ENCODE data around the gene IL17C. TPM values are rescaled to one million over a fixed set of nuclear protein-coding genes. Genes with fewer than 3 reads are reported as not detected.

IL17C gene
- total RNA-seq, 1 donor from 2014 or later = not detected

DNA sequence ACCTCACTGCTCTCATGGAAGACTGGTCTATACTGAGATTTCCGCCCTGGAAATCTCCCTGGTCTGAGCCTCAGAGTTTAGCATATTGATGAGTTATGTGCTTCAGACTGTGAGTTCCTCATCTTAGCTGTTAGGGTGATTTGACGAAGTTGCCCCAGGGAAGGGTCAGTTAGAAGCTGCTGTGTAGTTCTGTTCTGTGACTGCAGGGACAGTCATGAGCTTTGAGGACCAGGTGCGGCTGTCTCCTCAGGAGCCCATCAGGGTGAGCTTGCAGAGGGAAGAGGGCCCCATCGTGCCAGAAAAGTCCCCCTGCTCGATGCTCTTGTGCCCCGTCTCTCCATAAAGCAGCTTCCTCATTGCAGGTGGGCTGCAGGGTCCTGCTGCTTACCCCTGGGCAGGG is 28.3 kb upstream of the IL17C start:
- no peak for DNase-seq

DNA sequence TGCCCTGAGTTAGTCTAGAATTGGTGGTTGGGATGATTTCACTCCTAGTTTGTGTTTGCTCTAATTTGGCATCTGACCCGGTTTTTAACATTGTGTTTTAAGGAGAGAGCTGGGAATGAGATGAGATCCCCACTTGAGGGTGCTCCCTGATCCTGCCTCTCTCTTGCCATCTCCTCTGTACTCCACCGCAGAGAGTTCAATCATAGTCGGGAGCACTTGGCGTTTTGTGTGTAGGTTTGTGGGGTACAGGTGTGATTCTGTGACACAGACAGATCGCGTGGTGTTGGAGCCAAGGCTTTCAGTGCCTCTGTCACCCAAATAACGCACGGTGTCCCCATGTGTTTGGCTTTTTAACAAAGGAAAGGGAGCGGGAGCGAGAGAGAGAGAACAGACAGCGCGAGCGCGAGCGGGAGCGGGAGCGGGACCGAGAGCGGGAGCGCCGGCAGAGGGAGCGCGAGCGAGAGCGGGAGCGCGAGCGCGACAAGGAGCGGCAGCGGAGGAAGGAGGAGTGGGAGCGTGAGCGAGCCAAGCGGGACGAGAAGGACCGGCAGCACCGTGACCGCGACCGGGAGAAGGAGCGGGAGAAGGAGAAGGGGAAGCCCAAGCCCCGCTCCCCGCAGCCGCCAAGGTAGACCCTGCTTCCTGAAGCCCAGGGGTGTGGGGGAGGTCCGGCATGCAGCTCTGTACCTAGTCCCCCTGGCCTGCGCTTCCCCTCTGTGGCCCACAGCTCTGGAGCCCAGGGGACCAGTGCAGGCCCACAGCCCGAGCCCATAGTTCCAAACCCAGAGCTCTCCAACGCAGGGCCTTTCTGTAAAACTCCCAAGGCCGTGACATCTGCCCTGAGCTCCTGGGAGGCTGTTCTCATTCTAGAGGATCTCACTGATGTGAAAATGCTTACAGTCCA is 27.2 kb upstream of the IL17C start:
- no peak for DNase-seq

DNA sequence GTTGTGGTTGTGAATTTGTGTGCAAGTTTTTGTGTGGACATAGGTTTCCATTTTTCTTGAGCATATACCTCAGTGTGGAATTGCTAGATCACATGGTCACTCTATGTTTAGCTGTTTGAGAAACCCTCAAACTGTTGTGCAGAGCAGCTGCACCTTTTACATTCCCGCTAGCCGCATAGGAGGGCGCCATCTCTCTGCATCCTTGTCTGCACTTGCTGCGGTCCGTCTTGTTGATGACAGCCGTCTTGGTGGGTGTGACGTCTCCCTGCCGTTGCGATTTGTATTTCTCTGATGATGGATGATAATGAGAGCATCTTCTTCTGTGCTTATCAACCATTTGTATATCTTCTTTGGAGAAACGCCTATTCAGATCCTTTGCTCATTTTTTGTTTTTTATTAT is 25.1 kb upstream of the IL17C start:
- DNase-seq = no peak

DNA sequence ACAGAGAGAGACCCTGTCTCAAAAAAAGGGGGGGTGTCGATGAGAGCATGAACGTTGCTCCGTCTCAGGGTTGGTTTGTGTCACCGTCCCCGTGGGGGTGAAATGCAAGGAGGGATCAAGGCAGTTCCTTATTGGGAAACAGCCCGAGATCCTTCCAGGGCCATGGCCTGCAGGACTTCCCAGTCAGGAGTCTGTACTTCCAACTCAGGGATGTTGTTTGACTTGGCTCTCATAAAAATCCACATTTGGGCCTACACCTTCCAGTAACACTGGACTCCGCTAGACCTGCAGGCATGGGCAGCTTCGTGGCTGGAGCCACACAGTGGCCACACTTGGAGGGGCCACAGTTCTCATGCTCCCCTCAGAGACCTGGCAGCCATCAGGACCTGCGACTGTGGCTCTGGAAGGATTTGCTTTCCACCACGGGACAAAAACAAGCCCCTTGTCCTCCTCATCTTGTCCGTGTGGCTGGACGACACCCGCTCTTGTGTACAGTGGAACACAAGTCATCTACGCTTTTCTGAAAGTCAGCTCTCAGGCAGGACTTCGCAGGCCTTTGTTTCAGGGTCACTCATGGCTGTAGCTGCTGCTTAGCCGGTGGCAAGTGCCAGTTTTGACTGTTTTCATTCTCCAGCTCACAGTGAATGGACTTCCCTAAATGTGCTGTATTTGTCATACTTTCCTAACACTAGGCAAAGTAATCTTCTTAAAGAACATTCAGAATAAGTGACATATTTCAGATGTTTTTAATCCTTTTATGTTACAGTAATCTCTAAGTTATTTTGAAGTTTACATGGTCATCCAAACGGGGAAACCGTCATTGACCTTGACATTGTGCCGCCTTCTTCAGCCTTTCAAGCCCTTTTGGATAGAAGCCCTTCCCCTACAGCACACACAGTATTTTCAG is 24.2 kb upstream of the IL17C start:
- DNase-seq = no peak

DNA sequence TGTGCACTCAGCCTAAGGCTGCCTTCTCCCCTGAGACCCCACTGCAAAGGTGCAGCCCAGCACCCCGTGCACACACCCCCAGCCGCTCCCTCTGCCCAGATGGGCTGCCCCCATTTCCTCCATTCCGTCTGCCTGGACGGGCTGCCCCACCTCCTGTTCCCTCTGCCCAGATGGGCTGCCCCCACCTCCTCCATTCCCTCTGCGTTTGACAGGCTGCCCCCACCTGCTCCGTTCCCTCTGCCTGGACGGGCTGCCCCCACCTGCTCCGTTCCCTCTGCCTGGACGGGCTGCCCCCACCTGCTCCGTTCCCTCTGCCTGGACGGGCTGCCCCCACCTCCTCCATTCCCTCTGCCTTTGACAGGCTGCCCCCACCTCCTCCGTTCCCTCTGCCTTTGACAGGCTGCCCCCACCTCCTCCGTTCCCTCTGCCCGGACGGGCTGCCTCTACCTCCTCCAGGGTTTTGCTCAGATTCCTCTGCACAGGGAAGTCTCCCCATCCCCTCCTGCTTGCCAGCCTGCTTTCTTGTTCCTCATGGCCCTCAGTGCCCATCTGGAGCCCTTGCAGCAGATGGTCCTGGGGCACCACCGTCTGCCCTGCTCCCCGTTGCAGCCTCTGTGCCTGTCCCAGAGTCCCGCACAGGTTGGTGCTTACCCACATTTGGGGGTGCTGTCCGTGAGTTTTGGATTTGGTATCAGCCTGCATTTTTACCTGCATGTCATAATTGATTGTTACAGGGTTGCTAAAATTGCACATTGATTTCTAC is 23.4 kb upstream of the IL17C start:
- no peak for DNase-seq

DNA sequence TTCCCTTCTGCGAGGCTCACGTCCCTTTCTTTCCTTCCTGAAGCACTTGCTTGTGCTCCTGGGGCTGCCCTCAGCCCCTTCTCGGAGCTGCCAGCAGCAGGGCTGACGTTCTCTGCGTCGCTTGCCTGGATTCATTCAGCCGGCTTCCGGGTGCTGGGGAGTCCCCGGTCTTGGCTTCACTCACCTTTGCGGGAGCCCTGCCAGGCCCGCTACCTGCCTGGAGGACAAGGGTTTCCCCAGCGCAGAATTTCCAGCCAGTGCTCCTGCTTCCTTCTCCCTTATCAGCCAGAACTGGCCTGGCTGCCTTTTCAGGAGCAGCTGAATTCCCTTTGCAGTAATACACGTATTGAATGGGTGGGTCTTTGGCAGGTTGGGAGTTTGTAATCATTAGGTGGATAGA is 22.1 kb upstream of the IL17C start:
- no peak for DNase-seq

DNA sequence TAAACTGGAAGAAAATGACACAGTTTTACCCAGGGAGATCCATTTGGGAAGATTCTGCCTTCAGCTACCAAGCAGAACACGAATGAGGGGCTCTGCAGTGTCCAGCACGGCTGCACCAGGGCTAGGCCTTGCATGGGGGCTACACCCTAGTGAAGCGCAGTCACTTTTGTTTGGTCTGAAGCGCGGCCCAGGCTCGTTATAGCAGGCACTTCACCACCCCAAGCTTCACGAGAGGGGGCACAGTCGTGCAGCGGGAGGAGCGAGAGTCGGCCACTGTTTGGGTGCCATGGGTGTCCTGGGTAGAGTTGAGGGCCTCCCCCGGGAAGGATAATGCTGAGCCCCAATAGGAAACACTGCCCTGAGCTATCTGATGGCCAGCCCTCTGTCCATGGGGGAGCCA is 21.6 kb upstream of the IL17C start:
- no peak for DNase-seq

DNA sequence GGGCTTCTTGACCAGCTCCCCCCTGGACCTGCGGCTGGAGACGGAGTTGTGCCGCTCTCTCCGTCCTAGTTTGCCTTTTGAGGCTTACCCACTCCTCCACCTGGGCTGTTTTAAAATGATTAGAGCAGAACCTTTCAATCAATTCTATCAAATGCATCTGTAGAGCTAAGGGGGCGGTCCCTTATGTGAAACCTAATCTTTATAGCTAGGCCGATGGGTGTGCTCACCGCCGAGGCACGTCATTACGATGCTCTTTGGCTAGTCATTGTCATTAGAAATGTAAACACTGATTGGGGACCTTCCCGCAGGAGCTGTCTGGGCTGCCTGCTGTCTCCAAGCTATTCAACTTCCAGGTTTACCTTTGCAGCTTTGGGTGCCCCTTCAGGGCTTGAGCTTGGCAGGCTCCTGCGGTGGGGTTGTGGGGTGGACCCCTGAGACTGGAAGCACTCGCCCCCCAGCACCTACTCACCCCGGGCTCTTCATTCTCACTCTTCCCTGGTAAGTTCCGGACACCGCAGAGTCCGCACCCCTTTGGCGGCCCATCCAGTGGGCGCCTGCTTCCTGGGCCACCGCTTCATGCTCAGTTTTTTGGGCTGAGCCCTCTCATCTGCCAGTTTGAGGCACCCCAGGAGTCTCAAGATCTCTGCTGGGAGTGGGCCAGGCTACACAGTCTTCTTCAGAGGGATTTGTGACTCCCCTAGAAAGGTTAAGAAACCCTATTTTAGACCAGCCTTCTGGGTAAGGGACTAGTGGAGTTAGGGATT is 20.9 kb upstream of the IL17C start:
- no peak for DNase-seq

DNA sequence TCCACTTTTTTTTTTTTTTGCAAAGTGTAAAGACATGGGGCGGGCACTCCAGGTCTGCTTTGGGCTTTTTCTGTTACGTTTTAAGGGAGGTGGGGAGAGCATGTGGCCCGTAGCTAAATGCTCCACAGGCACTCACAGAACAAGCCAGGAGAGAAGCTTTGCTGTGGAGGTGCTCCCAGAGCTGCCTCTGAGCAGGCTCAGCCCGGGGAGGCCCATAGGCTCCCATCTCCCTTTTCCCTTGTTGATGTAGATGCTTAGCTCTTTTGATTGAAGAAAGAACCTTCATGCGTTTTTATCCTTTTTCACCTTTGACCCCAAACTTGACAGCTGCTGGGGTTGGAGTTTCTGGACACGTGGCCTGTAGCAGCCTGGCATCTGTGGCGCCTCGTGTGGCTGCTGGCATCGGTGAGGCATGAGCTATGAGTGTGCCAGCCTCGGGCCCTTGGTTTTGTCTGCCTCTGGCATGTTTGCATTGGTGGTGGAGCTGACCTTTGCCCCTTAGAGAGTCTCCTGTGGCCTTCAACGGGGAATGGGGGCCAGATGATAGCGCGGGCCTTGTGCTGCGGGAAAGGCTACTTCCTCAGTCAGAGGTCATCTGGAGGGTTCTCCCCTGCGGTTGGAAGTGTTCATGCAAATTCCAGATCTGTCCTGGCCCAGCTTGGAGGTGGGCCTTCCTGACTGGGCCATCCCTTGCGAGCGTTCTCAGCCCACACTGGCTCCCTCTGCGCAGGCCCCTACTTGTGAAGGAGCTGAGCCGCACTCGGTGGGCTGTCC is 20.0 kb upstream of the IL17C start:
- no peak for DNase-seq

DNA sequence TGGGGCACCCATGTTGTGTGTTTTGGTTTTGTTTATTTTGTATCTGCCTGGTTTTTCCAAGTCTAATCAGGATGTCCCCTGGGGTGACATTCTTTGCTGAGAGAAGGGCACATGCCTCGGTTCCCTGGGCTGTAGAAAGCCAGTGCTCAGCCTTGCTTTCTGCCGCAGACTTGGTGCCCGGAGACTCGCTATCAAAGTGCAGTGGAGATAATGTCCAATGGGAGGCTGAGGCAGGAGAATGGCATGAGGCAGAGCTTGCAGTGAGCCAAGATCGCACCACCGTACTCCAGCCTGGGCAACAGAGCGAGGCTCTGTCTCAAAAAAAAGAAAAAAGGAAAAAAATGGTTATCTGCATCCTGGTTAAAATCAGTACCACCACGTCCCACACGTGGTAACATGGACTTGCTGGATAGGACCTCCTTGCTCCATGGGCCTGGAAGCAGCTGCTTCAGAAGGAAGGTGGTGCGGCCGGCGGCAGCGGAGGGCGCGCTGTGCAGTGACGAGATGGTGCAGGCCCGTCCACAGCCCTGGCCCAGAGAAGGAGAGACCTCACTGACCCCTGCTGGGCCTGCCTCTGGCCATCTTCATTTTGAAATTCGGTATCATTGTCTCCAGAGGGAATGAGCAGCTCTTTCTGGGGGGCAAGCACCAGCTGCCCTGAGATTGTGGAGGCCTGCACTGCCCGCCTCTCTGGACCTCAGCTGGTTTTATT is 19.3 kb upstream of the IL17C start:
- DNase-seq = no peak

DNA sequence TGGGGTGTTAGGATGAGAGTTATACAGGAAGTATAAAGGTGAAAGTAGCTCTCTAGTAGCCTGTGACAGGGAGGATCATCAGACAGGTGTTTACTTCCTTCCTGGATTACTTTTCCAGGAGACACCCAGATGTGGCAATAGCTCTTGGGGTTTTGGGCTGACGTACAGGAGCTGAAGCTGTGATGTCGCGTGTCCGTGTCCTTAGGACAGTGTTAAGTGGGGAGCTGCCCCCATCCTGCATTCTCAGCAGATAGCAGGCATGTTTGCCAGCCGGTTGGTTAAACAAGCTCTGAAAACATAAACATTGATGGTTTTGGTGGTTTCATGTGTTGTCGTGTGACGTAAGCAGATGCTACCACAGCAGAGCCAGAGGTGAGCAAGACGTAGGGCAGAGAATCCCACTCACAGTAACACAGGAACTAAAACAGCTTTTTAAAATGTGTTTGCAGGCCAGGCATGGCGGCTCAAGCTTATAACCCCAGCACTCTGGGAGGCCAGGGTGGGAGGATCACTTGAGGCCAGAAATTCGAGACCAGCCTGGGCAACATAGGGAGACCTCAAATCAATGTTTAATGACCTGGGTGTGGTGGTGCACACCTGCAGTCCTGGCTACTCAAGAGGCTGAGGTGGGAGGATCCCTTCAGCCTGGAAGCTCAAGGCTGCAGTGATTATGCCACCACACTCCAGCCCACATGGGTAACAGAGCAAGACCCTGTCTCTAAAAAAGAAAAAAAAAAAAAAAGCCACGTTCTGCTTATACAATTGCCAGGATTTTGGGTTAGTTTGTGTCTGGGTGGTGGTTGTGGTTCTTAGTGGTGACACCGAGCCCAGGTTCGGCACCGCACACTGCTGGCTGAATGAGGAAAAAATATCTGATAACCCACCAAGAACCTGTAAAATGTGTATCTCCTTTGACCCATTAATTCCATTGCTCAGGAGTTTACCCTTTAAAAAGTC is 18.2 kb upstream of the IL17C start:
- DNase-seq = no peak

DNA sequence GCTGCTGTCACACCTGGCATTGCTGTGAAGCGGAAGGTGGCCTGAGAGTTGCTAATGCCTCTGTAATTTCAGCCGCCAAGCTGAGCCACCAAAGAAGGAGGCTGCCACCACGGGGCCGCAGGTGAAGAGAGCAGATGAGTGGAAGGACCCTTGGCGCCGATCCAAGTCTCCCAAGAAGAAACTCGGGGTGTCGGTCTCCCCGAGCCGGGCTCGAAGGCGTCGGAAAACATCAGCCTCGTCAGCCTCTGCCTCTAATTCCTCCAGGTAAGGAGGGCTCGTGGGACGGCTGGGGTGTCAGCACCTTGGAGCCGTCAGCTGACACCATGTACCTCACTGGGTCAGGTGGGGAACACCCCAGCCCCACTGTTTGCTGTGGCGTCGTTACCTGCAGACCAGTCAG is 16.2 kb upstream of the IL17C start:
- DNase-seq = no peak

DNA sequence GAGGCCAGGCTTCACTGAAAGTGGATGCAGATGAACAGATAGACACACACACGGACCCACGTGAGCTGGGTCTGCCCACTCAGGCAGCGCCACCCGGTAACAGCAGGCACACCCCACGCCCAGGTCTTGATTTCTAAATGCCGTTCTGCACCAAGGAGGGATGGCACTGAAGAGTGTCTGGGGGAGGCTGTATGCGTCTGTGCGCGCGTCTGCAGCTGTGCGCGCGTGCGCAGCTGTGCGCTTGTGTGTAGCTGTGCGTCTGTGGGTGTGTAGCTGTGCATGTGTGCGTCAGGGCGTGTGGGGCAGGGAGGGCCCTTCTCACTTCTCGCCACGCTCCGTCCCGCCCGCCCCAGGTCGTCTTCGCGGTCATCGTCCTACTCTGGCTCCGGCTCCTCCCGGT is 15.5 kb upstream of the IL17C start:
- DNase-seq = no peak

DNA sequence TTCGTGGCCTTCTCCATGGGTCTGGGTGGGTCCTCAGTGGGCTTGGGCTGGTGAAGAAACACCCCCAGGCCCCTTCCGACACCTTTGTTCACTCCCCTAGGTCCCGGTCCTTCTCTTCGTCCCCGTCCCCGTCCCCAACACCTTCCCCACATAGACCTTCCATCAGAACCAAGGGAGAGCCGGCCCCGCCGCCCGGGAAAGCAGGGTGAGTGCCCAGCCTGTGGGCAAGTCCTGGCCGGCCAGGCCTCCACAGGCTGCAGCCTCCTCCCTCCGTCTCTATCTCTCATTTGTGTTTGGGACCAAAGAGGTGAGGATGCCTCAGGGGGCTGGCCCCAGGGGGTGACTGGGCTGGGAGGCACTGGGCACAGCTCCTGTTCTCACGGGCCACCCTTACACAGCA is 14.5 kb upstream of the IL17C start:
- no peak for DNase-seq

DNA sequence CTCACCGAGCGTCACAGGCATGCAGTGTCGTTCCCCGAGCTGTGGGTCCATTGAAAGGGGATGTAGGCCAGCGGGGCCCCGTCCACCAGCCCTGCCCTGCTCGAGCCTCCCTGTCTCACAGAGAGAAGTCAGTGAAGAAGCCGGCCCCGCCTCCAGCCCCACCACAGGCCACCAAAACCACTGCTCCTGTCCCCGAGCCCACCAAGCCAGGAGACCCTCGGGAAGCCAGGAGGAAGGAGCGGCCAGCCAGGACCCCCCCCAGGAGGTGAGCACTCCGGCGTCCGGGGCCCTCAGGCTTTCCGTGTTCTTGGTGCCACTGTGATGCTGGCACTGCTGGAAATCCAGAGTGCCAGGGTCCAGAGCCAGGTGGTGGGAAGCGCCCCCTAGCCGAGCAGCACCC is 13.9 kb upstream of the IL17C start:
- DNase-seq = no peak

DNA sequence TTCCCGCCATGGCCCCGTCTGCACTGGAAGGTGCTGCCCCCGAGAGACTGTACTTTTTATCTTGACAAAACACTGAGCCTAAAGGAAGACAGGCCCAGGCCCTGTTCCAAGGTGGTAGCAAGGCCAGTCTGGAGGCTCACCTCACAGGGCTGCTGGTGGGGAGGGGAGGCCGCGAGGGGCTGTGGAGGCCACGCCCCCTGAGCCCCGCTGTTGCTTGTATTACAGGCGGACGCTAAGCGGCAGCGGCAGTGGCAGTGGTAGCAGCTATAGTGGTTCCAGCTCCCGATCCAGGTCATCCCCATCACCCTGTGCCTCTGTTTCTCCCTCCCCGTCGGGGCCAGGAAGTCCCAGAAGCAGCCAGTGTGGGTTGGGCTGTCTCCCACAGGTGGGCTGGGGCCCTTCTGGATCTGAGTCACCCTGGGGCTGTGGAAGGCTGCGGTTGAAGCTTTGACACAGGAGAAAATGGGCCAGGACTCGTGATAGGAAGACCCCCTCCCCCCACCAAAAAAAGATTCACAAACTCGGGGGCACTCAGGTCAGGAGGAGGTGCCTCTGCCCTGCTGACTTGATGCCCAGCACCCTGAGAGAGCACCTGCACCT is 13.3 kb upstream of the IL17C start:
- DNase-seq = no peak

DNA sequence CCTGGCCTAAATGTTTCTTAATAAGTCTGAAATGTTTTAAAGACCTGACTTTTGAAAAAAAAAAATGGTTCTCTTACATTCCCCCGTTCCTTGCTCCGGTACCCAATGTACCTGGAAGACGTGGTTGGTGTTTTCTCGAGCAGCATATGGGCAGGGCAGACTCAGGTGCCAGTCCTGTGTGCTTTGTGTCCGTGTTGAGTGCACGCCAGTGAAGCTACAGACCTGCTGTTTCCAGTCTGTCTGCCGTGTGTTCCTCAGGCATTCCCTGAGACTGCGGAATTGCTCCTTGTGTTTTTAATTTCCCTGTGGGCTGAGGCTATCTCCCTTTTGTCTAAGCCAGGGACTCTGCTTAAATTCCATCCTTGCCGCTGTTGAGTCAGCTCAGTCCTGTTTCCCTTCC is 11.7 kb upstream of the IL17C start:
- no peak for DNase-seq

DNA sequence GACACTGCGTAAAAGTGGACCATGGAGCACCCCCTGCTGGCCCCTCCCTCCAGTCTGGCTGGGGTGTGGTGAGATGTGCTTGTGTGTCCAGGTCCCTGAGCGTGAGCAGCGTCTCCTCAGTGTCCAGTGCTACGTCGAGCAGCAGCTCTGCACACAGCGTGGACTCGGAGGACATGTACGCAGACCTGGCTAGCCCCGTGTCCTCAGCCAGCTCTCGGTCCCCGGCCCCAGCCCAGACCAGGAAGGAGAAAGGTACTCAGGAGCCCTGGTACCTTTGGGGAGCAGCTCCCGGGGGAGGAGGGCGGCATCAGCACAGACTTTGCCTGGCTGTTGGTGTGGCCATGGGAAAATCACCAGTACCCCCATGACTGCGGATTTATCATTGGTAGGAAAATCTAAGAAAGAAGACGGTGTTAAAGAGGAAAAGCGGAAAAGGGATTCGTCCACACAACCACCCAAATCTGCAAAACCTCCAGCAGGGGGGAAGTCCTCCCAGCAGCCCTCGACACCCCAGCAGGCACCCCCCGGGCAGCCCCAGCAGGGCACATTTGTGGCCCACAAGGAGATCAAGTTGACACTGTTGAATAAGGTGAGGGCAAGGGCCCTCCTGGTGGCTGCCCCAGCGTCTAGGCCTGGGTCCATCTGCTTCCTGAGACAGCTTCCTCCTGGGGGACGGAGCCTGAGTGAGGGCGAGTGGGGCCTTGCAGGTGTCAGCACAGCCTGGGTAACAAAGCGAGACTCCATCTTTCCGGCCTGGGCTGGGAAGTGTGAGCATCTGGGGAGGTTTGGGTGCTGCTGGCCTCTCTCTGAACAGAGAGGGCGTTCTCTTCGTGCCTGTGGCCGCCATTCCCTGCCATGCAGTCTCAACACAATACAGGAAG is 10.6 kb upstream of the IL17C start:
- DNase-seq = no peak
